Measurements from ENCODE around the gene BNC2. TPM values are rescaled to one million over a fixed set of nuclear protein-coding genes. Genes with fewer than 3 reads are reported as not detected.

BNC2 gene
- total RNA-seq, 2 experiments from 2014 or later, result not detected

DNA sequence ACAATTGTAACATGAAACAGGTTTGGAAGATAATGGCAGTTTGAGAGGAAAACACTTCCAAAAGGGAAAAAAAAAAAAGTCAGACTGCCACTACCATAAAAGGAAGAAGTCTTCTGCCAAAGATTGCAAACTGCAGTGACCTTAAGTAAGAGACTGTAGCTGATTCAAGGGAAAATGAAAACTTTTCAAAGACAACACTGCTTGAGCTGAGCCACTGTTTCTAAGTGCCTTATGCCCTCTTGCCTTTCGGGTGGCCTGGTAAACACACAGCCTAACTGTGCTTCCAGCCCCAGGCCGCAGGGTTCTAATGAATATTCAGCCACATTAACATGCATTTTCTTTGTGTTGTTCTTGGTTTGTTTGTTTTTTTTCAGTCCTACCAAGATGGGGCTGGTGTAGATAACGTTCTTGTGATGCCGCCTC, 354.6 kb downstream of the BNC2 start:
- DNase-seq, result no peak
- Mint-ChIP-seq H3K4me1 (ENCODE audit: low read depth) (no peaks in the 10 kb centered on the region), H3K27ac (no peak overlapping the region), H3K27me3 (ENCODE audit: low read depth) (no peaks in the 10 kb centered on the region), H3K36me3 (ENCODE audit: low read depth) (no peaks in the 10 kb centered on the region), H3K4me3 (no peak overlapping the region), H3K9me3 (peaks cover 2% of the 10 kb centered on the region)
- CTCF ChIA-PET, result interaction anchor here (0.6 kb wide), 1 partner anchor 17 kb away, joined by 3 read pairs; no protein-coding TSS in a partner anchor
- intact Hi-C loops (cut with micrococcal nuclease), result no loop called here

DNA sequence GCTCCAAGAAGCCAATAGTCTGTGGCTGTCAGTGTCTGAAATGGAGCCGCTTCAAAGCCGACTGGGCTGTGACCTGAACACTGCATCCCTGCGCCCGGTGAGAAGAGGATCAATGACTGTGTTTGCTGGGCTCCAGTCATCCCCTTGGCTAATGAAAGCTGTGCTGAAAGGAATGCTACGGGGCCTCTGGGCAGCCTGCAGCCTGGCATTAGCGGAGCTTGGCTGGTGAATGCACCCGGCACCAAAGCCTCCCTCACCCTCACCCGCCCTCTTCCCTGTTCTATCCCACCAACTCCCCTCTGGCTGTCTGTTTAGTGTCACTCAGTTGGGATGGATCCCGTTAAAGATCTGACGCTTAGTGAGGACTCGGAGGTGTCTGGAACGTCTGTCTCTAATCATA, 355.3 kb downstream of the BNC2 start:
- DNase-seq, result no peak
- Mint-ChIP-seq H3K36me3 (ENCODE audit: low read depth) (no peaks in the 10 kb centered on the region), H3K27me3 (ENCODE audit: low read depth) (no peaks in the 10 kb centered on the region), H3K9me3 (peaks cover 2% of the 10 kb centered on the region), H3K4me1 (ENCODE audit: low read depth) (no peaks in the 10 kb centered on the region), H3K4me3 (no peak overlapping the region), H3K27ac (no peak overlapping the region)
- intact Hi-C loops (cut with micrococcal nuclease), result no loop called here
- CTCF ChIA-PET, result no interaction called here

DNA sequence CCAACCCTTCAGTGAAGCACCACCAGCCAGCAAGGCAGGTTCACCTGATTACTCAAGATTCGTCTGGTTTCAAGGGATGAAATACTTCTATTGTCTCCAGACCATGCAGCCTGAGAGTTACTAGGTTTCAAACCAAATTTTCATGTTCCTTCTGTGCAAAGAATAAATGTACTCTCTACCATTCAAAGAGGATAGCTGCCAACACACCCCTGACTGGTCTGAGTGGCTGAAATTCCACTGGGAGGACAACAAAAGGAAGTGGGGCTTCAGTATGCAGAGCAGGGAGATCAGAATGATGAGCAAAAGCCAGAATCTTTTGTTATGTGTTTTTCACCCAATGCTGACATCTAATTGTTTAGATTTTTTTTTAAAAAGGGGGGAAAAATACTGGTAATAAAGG, 356.3 kb downstream of the BNC2 start:
- H3K9me3 Mint-ChIP-seq, result peaks cover 2% of the 10 kb centered on the region
- intact Hi-C loops (cut with micrococcal nuclease), result loop anchor here (5.0 kb wide), 1 partner anchor 62 kb away; no protein-coding TSS in a partner anchor
- H3K4me1 Mint-ChIP-seq (ENCODE audit: low read depth), result no peaks in the 10 kb centered on the region
- H3K27me3 Mint-ChIP-seq (ENCODE audit: low read depth), result no peaks in the 10 kb centered on the region
- DNase-seq, result no peak
- CTCF ChIA-PET, result no interaction called here
- no peak overlapping the region for H3K27ac Mint-ChIP-seq
- no peak overlapping the region for H3K4me3 Mint-ChIP-seq
- no peaks in the 10 kb centered on the region for H3K36me3 Mint-ChIP-seq (ENCODE audit: low read depth)

DNA sequence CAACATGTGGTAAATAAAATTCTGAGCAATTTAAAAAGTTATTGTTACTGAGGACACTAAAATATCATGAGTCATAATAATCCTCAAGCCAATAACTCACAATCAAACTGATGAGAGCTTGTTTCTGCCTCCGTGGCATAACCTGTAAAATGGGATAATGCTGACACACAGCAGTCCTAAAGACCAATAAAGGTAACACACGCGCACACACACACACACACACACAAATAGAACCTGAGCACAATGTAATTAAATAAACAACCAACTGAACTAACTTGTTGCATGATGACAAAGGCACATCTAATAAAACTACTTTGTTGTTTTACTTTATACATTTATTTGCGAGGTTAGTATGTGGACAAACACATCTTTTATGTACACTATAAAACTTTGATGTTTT, 358.2 kb downstream of the BNC2 start:
- intact Hi-C loops (cut with micrococcal nuclease), result loop anchor here (5.0 kb wide), 1 partner anchor 60 kb away; no protein-coding TSS in a partner anchor

DNA sequence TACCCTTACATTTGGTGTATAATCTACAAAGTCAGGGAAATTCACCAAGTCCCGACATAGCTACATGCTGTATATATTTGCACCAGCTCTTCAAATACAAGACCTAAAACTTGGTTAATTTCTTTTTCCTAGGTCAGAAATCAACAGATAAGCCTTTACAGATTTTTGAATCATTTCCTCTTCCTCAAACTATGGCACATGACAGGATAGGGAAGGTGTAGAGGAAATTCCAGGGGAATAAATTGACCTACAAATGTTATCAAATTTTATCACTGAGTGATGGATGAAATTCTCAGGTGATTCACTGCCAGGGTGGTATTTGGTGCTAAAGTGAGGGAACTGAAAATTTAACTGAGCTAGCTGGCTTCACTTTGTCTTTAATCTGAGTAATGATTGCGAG, 360.0 kb downstream of the BNC2 start:
- Mint-ChIP-seq H3K4me1 (ENCODE audit: low read depth) (no peaks in the 10 kb centered on the region), H3K27ac (no peak overlapping the region), H3K9me3 (peaks cover 2% of the 10 kb centered on the region), H3K36me3 (ENCODE audit: low read depth) (no peaks in the 10 kb centered on the region), H3K4me3 (no peak overlapping the region), H3K27me3 (ENCODE audit: low read depth) (no peaks in the 10 kb centered on the region)
- intact Hi-C loops (cut with micrococcal nuclease), result loop anchor here (5.0 kb wide), 1 partner anchor 58 kb away; no protein-coding TSS in a partner anchor
- CTCF ChIA-PET, result interaction anchor here (0.6 kb wide), 1 partner anchor 680 kb away, joined by 3 read pairs; no protein-coding TSS in a partner anchor
- no peak for DNase-seq

More for the DNA sequence above, 358.2 kb downstream of the BNC2 start:
- no peak for DNase-seq
- CTCF ChIA-PET, result no interaction called here
- Mint-ChIP-seq H3K36me3 (ENCODE audit: low read depth) (no peaks in the 10 kb centered on the region), H3K4me1 (ENCODE audit: low read depth) (no peaks in the 10 kb centered on the region), H3K27ac (no peak overlapping the region), H3K4me3 (no peak overlapping the region), H3K9me3 (peaks cover 2% of the 10 kb centered on the region), H3K27me3 (ENCODE audit: low read depth) (no peaks in the 10 kb centered on the region)

DNA sequence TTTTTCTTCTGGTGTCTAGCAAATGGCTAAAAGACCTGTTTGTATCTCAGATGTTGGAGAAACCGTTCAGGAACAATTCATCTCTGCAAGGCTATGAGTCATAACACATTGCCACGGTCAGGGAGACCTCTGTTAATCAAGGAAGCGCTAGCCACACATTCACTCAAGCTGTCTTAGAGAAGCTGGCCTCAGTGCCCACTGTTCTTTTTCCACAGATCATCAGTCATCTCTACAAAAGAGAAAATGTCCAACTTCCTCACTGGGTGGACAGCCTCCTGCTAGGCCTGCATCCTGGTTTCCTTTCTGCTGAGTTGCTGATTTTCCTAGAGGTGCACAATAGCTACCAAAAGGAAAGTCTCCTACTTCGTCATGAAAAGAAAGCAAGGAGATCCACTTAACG, 360.5 kb downstream of the BNC2 start:
- intact Hi-C loops (cut with micrococcal nuclease), result loop anchor here (5.0 kb wide), 1 partner anchor 58 kb away; no protein-coding TSS in a partner anchor
- H3K9me3 Mint-ChIP-seq, result no peaks in the 10 kb centered on the region
- no peak for DNase-seq
- no peaks in the 10 kb centered on the region for H3K4me1 Mint-ChIP-seq (ENCODE audit: low read depth)
- no peak overlapping the region for H3K27ac Mint-ChIP-seq
- H3K27me3 Mint-ChIP-seq (ENCODE audit: low read depth), result no peaks in the 10 kb centered on the region
- no peaks in the 10 kb centered on the region for H3K36me3 Mint-ChIP-seq (ENCODE audit: low read depth)
- CTCF ChIA-PET, result interaction anchor here (0.6 kb wide), 1 partner anchor 679 kb away, joined by 3 read pairs; no protein-coding TSS in a partner anchor
- no peak overlapping the region for H3K4me3 Mint-ChIP-seq

DNA sequence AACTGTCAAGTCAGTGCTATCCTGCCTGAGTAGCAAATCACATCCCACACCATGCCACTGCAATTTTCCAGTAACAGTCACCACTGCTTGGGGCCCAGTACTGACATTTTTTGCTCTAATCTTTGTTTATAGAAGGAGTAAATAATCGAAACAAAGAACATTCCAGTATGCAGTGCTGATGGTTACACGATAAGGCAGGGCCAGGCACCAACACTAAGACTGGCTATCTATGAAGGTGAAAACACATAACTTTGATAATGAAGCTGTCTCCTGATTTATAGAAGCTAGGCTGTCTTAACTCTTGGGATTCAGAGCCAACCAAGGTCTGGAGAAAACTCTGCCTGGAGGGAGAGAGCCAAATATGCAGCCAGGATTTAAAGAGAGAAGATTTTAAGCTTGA, 365.3 kb downstream of the BNC2 start:
- no peak overlapping the region for H3K27ac Mint-ChIP-seq
- no peaks in the 10 kb centered on the region for H3K27me3 Mint-ChIP-seq (ENCODE audit: low read depth)
- H3K9me3 Mint-ChIP-seq, result no peaks in the 10 kb centered on the region
- no peaks in the 10 kb centered on the region for H3K4me1 Mint-ChIP-seq (ENCODE audit: low read depth)
- intact Hi-C loops (cut with micrococcal nuclease), result no loop called here
- no peaks in the 10 kb centered on the region for H3K36me3 Mint-ChIP-seq (ENCODE audit: low read depth)
- CTCF ChIA-PET, result no interaction called here
- H3K4me3 Mint-ChIP-seq, result no peak overlapping the region
- no peak for DNase-seq

DNA sequence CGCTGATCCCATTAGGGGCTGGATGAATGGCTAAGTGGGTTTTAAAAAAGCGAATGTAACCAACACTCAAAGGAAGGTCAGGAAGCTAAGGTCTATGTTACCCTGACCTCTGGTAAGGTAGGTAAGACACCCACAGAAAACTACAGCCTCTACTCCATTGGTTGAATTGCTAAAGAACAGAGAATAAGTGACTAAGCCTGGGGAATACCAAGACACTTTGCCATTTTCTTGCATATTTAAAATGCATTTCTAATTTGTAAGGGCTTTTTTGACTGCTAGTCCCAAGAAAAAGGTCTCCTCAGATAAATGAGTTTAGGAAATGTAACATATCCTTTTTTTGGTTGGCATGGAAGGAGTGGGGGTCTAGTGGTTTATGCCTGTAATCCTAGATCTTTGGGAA, 368.7 kb downstream of the BNC2 start:
- H3K36me3 Mint-ChIP-seq (ENCODE audit: low read depth), result no peaks in the 10 kb centered on the region
- H3K27ac Mint-ChIP-seq, result no peak overlapping the region
- intact Hi-C loops (cut with micrococcal nuclease), result no loop called here
- CTCF ChIA-PET, result no interaction called here
- H3K4me3 Mint-ChIP-seq, result no peak overlapping the region
- no peaks in the 10 kb centered on the region for H3K27me3 Mint-ChIP-seq (ENCODE audit: low read depth)
- no peaks in the 10 kb centered on the region for H3K4me1 Mint-ChIP-seq (ENCODE audit: low read depth)
- no peaks in the 10 kb centered on the region for H3K9me3 Mint-ChIP-seq
- no peak for DNase-seq

DNA sequence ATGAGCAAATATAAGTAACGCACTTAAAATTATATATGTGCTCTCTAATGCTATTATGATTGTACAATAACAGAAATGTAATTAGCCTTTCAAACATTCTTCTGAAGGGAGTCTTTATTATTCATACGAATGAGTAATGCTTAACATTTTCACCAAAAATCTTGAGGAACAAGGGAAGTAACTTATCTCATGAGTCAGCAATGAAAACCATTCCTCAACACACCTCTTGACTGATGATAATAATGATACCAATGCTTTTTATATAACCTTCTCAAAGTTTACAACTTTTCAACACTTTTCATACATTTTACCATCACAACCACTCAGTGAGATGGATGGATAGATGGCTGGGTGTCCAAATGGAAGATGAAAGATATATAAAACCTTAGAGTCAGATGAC, 369.3 kb downstream of the BNC2 start:
- no peaks in the 10 kb centered on the region for H3K27me3 Mint-ChIP-seq (ENCODE audit: low read depth)
- H3K27ac Mint-ChIP-seq, result no peak overlapping the region
- no peaks in the 10 kb centered on the region for H3K4me1 Mint-ChIP-seq (ENCODE audit: low read depth)
- intact Hi-C loops (cut with micrococcal nuclease), result no loop called here
- CTCF ChIA-PET, result no interaction called here
- no peaks in the 10 kb centered on the region for H3K9me3 Mint-ChIP-seq
- H3K4me3 Mint-ChIP-seq, result no peak overlapping the region
- no peaks in the 10 kb centered on the region for H3K36me3 Mint-ChIP-seq (ENCODE audit: low read depth)
- DNase-seq, result no peak

DNA sequence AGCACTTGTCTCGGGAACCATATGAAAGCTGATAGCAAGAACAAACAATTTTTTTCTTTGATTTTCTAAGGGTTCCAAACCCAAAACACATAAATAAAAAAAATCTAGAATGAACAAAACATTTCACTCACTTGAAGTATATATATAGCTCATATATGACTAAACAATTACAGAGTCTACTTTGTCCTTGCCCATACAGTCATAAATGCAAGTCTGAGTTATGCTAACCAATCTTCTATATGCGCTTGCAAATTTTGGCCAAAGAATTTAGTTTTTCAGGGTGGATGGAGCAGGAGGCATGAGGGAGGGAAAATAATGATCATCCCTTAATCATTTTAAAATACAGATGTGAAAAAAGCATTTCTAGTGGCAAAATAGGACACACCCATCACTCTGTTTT, 370.1 kb downstream of the BNC2 start:
- no peaks in the 10 kb centered on the region for H3K36me3 Mint-ChIP-seq (ENCODE audit: low read depth)
- no peaks in the 10 kb centered on the region for H3K9me3 Mint-ChIP-seq
- intact Hi-C loops (cut with micrococcal nuclease), result no loop called here
- no peak overlapping the region for H3K4me3 Mint-ChIP-seq
- no peak overlapping the region for H3K27ac Mint-ChIP-seq
- no peaks in the 10 kb centered on the region for H3K4me1 Mint-ChIP-seq (ENCODE audit: low read depth)
- no peak for DNase-seq
- CTCF ChIA-PET, result no interaction called here
- H3K27me3 Mint-ChIP-seq (ENCODE audit: low read depth), result no peaks in the 10 kb centered on the region

DNA sequence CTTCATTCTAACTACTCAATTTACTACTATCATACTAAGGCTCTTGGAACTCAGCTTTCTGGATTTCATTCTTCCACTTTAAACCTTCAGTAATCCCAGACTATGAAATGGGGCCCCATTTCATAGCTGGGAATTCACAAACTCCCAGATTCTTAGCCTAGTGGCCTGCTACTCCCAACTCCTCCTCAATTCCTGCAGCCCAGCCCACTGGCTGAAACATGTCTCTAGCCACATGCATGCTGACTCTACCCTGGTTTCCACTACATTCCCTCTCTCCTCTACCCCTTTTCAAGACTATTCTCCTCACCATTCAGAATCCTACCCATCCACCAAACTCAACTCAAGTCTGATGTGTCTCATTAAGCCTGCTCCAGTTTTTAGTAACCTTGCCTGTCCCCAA, 370.6 kb downstream of the BNC2 start:
- H3K9me3 Mint-ChIP-seq, result no peaks in the 10 kb centered on the region
- no peaks in the 10 kb centered on the region for H3K36me3 Mint-ChIP-seq (ENCODE audit: low read depth)
- no peak overlapping the region for H3K27ac Mint-ChIP-seq
- intact Hi-C loops (cut with micrococcal nuclease), result loop anchor here (10.0 kb wide), 1 partner anchor 65 kb away; no protein-coding TSS in a partner anchor
- no peak overlapping the region for H3K4me3 Mint-ChIP-seq
- no peak for DNase-seq
- CTCF ChIA-PET, result no interaction called here
- H3K27me3 Mint-ChIP-seq (ENCODE audit: low read depth), result no peaks in the 10 kb centered on the region
- no peaks in the 10 kb centered on the region for H3K4me1 Mint-ChIP-seq (ENCODE audit: low read depth)

DNA sequence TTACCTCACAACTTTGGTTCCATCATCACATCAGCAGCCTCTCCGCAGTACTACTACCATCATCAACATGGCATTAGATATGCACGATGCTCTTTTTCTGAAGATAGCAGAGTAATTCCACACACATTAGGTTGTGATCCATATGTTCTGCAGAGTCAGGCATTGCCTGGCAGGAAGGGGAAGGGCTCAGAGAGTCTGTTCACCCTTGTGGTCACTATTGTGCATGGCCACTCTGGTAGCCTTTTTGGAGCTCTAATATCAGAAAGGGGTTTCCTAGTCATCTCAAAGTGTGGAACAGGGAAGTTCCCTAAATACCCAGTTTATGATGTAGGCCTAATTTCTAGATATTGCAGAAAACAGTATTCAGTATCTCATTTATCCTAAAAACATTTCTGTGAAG, 373.6 kb downstream of the BNC2 start:
- Mint-ChIP-seq H3K4me1 (ENCODE audit: low read depth) (no peaks in the 10 kb centered on the region), H3K27me3 (ENCODE audit: low read depth) (no peaks in the 10 kb centered on the region), H3K9me3 (no peaks in the 10 kb centered on the region), H3K27ac (no peak overlapping the region), H3K4me3 (no peak overlapping the region), H3K36me3 (ENCODE audit: low read depth) (no peaks in the 10 kb centered on the region)
- CTCF ChIA-PET, result no interaction called here
- intact Hi-C loops (cut with micrococcal nuclease), result loop anchor here (10.0 kb wide), 1 partner anchor 62 kb away; no protein-coding TSS in a partner anchor
- DNase-seq, result no peak

DNA sequence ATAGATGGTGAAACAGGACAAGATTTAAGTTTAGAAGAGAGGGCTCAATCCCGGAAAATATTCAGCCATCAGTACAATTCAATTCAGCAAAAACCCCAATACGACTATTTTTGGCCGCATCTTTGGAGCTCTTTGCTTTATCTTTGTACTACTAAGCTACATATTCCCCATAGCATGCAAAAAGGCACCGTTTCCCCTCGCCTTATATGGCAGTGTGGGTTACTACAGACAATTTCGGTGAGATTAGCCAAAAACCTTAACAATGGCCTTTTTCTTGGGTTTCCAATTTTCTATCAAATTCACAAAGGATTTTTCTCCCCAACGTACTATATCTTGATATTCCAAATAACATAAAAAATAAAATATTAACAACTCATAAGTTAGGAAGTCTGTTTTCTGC, 382.6 kb downstream of the BNC2 start:
- Mint-ChIP-seq H3K4me1 (ENCODE audit: low read depth) (no peaks in the 10 kb centered on the region), H3K27ac (no peak overlapping the region), H3K9me3 (peaks cover 6% of the 10 kb centered on the region), H3K36me3 (ENCODE audit: low read depth) (no peaks in the 10 kb centered on the region), H3K4me3 (no peak overlapping the region), H3K27me3 (ENCODE audit: low read depth) (no peaks in the 10 kb centered on the region)
- CTCF ChIA-PET, result no interaction called here
- no peak for DNase-seq
- intact Hi-C loops (cut with micrococcal nuclease), result no loop called here
